D721Med (cell line): ENCODE measurements around the gene ZC3H18.

Experiments used
- DNase-seq: peaks from one replicate; pipeline ENCODE4 v3.0.0; 2011; ENCODE audit warnings: low spot score; ENCODE audit not compliant: insufficient read length
- FAIRE-seq: peaks from 2 replicates; lab custom pipeline; 2011; peaks lifted over from hg19 to GRCh38; lab: Jason Lieb, UNC
- CTCF ChIP-seq: IDR thresholded peaks from 2 replicates; pipeline ENCODE4 v1.5.1; 2012; ENCODE audit warnings: mild to moderate bottlenecking, control low read depth; ENCODE audit not compliant: insufficient read depth; ENCODE audit errors: missing control alignments

ZC3H18 gene

GRCh38 chr16:88634994-88635670 lies 64.9 kb downstream of the ZC3H18 start:
- FAIRE-seq (no peak), DNase-seq (no peak)
- TF ChIP-seq CTCF: no peak

GRCh38 chr16:88635671-88636319 lies 65.6 kb downstream of the ZC3H18 start:
- TF ChIP-seq CTCF: no peak
- FAIRE-seq: no peak
- DNase-seq: no peak

GRCh38 chr16:88636488-88637265 lies 66.5 kb downstream of the ZC3H18 start:
- FAIRE-seq: no peak
- TF ChIP-seq CTCF: no peak
- no peak for DNase-seq

- TF ChIP-seq CTCF: no peak
- no peak for FAIRE-seq
- DNase-seq: no peak
These were observed 68.4 kb downstream of the ZC3H18 start, which contains the start of gene IL17C for GRCh38 chr16:88638323-88639230. IL17C (plus strand) TSS chr16:88638572; CDS start chr16:88638642, 70 bp downstream.

- TF ChIP-seq CTCF: no peak
- DNase-seq (no peak), FAIRE-seq (no peak)
These were observed 69.2 kb downstream of the ZC3H18 start for GRCh38 chr16:88639231-88640038.

GRCh38 chr16:88640039-88640495 lies 69.9 kb downstream of the ZC3H18 start:
- FAIRE-seq: no peak
- no peak for TF ChIP-seq CTCF

More at GRCh38 chr16:88640039-88640495, 69.9 kb downstream of the ZC3H18 start:
- no peak for DNase-seq
